H1 (cell line): ENCODE measurements around the gene SLC1A7. TPM values are rescaled to one million over a fixed set of nuclear protein-coding genes. Genes with fewer than 3 reads are reported as not detected.

ENCODE experiments used
- CTCF ChIA-PET: fragments of 300-600 bp; sonication (Branson Sonifier 250); formaldehyde crosslinking; loops from one replicate; lab custom pipeline; 2021; ENCODE audit not compliant: partially characterized antibody; lab: Charles Lee
- POLR2A ChIA-PET: fragments of 300-600 bp; sonication (Branson Sonifier 250); formaldehyde crosslinking; loops from one replicate; lab custom pipeline; 2021; ENCODE audit warnings: inconsistent platforms; ENCODE audit not compliant: partially characterized antibody; lab: Charles Lee
- DNase-seq, 2 experiments: peaks; one replicate each; pipeline versions ENCODE4 v3.0.0 to v3.0.0-alpha.2; 2010 to 2022; ENCODE audit warnings: low spot score in 2 of 2, low read depth in 1 of 2, mixed read lengths in 1 of 2
- FAIRE-seq: peaks from 2 replicates; lab custom pipeline; 2011; peaks lifted over from hg19 to GRCh38; lab: Jason Lieb, UNC
- H2AFZ ChIP-seq: 2 replicates; pipeline ENCODE4 v1.8.1; 2012; ENCODE audit warnings: low read length, inconsistent platforms
- H2AK5ac ChIP-seq: 2 replicates; pipeline ENCODE4 v1.6.1; 2013; ENCODE audit warnings: low read depth, low read length
- H2BK120ac ChIP-seq: replicated peaks from 2 replicates; pipeline ENCODE3; 2013; ENCODE audit warnings: low read depth, low read length, inconsistent platforms
- H2BK12ac ChIP-seq: 2 replicates; pipeline ENCODE4 v1.6.1; 2013; ENCODE audit warnings: low read depth, low read length
- H2BK15ac ChIP-seq: 2 replicates; pipeline ENCODE4 v1.6.1; 2013; ENCODE audit warnings: low read length
- H2BK20ac ChIP-seq: 2 replicates; pipeline ENCODE4 v1.6.1; 2013; ENCODE audit warnings: low read length
- H2BK5ac ChIP-seq: 2 replicates; pipeline ENCODE4 v1.6.1; 2013; ENCODE audit warnings: low read depth, low read length
- H3K14ac ChIP-seq: 2 replicates; pipeline ENCODE4 v1.6.1; 2013; ENCODE audit warnings: inconsistent platforms; ENCODE audit not compliant: insufficient read length
- H3K18ac ChIP-seq: 2 replicates; pipeline ENCODE4 v1.6.1; 2013; ENCODE audit warnings: low read length; ENCODE audit errors: extremely low read depth
- H3K23ac ChIP-seq: 2 replicates; pipeline ENCODE4 v1.6.1; 2013; ENCODE audit warnings: inconsistent platforms; ENCODE audit not compliant: insufficient read length
- H3K23me2 ChIP-seq: 2 replicates; pipeline ENCODE4 v1.6.1; 2013; ENCODE audit warnings: low read depth, low read length
- H3K27ac ChIP-seq: 2 replicates; pipeline ENCODE4 v1.6.1; 2011; ENCODE audit warnings: low read depth, low read length, inconsistent platforms
- H3K27me3 ChIP-seq, 4 experiments: replicated peaks in 1 of 4; 1 replicate in 1 of 4; 2 replicates in 3 of 4; pipeline versions ENCODE4 v1.6.1 to v1.8.1; 2011 to 2013; ENCODE audit warnings: low read length in 3 of 4, mild to moderate bottlenecking in 3 of 4, inconsistent platforms in 2 of 4, mixed read lengths in 2 of 4, moderate library complexity in 1 of 4; ENCODE audit not compliant: control insufficient read depth in 3 of 4, insufficient read depth in 3 of 4; ENCODE audit errors: extremely low read depth in 1 of 4
- H3K36me3 ChIP-seq, 4 experiments: 2 replicates each; pipeline versions ENCODE4 v1.6.1 to v1.8.1; 2011 to 2013; ENCODE audit warnings: mild to moderate bottlenecking in 4 of 4, low read length in 3 of 4, moderate library complexity in 2 of 4, control low read depth in 1 of 4, inconsistent platforms in 1 of 4; ENCODE audit not compliant: insufficient read depth in 4 of 4, control insufficient read depth in 2 of 4
- H3K4ac ChIP-seq: replicated peaks from 2 replicates; pipeline ENCODE3; 2013; ENCODE audit warnings: low read length, low read depth, mixed read lengths, inconsistent platforms; ENCODE audit not compliant: insufficient read length
- H3K4me1 ChIP-seq, 4 experiments: replicated peaks in 1 of 4; 1 replicate in 1 of 4; 2 replicates in 3 of 4; pipeline versions ENCODE4 v1.6.1 to v1.8.1; 2011 to 2013; ENCODE audit warnings: low read length in 3 of 4, inconsistent platforms in 2 of 4, mixed read lengths in 1 of 4; ENCODE audit not compliant: insufficient read depth in 4 of 4, control insufficient read depth in 3 of 4
- H3K4me2 ChIP-seq, 2 experiments: 2 replicates each; pipeline versions ENCODE4 v1.6.1 to v1.8.1; 2011 to 2013; ENCODE audit warnings: low read depth in 2 of 2, low read length in 2 of 2, control low read depth in 1 of 2, inconsistent platforms in 1 of 2, mild to moderate bottlenecking in 1 of 2; ENCODE audit not compliant: insufficient read depth in 1 of 2
- H3K4me3 ChIP-seq, 4 experiments: fragments of 200-600, 300-600 bp in 1 of 4; sonication (generic), shearing (Covaris generic), sonication (Bioruptor Twin) in 1 of 4; 2 replicates each; pipeline versions ENCODE4 v1.5.1 to v1.8.1; 2011 to 2016; ENCODE audit warnings: low read length in 4 of 4, low read depth in 3 of 4, control low read depth in 2 of 4, inconsistent platforms in 2 of 4, mild to moderate bottlenecking in 2 of 4, mixed read lengths in 1 of 4, moderate library complexity in 1 of 4; ENCODE audit not compliant: insufficient read depth in 2 of 4; ENCODE audit errors: extremely low read depth in 1 of 4
- H3K56ac ChIP-seq: replicated peaks from 2 replicates; pipeline ENCODE3; 2013; ENCODE audit warnings: low read depth, mild to moderate bottlenecking, mixed read lengths, low read length, inconsistent platforms; ENCODE audit not compliant: insufficient read length
- H3K79me1 ChIP-seq: 2 replicates; pipeline ENCODE4 v1.6.1; 2013; ENCODE audit warnings: low read depth, low read length, control low read depth
- H3K79me2 ChIP-seq, 2 experiments: 2 replicates each; pipeline versions ENCODE4 v1.6.1 to v1.8.1; 2012 to 2013; ENCODE audit warnings: low read length in 2 of 2, mild to moderate bottlenecking in 2 of 2, inconsistent platforms in 1 of 2; ENCODE audit not compliant: insufficient read depth in 2 of 2, control insufficient read depth in 1 of 2
- H3K9ac ChIP-seq, 4 experiments: replicated peaks in 1 of 4; 1 replicate in 1 of 4; 2 replicates in 3 of 4; pipeline versions ENCODE4 v1.6.1 to v1.8.1; 2011 to 2013; ENCODE audit warnings: low read depth in 3 of 4, low read length in 3 of 4, control low read depth in 2 of 4, mild to moderate bottlenecking in 2 of 4, moderate library complexity in 2 of 4, inconsistent platforms in 1 of 4; ENCODE audit errors: extremely low read depth in 1 of 4
- H3K9me3 ChIP-seq, 2 experiments: 2 replicates each; pipeline versions ENCODE4 v1.6.1 to v1.8.1; 2012 to 2013; ENCODE audit warnings: mild to moderate bottlenecking in 2 of 2, moderate library complexity in 2 of 2, control low read depth in 1 of 2, inconsistent platforms in 1 of 2, low read depth in 1 of 2, low read length in 1 of 2, mixed read lengths in 1 of 2; ENCODE audit not compliant: insufficient read depth in 2 of 2
- H4K20me1 ChIP-seq, 2 experiments: replicated peaks in 1 of 2; 2 replicates each; pipeline versions ENCODE3 to v1.8.1; 2011 to 2013; ENCODE audit warnings: inconsistent platforms in 2 of 2, low read length in 2 of 2, mild to moderate bottlenecking in 1 of 2; ENCODE audit not compliant: insufficient read depth in 2 of 2, control insufficient read depth in 1 of 2
- H4K5ac ChIP-seq: 2 replicates; pipeline ENCODE4 v1.6.1; 2013; ENCODE audit warnings: low read length, low read depth, mixed read lengths, inconsistent platforms; ENCODE audit not compliant: insufficient read length
- H4K8ac ChIP-seq: 2 replicates; pipeline ENCODE4 v1.8.0; 2013; ENCODE audit warnings: mild to moderate bottlenecking, moderate library complexity, low read length, inconsistent platforms; ENCODE audit not compliant: insufficient read depth; ENCODE audit errors: extremely low read depth
- H4K91ac ChIP-seq: replicated peaks from 2 replicates; pipeline ENCODE3; 2013; ENCODE audit warnings: low read length, mixed read lengths, inconsistent platforms; ENCODE audit not compliant: insufficient read length
- CHD1 ChIP-seq: IDR thresholded peaks from 2 replicates; pipeline ENCODE4 v1.6.1; 2012; ENCODE audit warnings: low read depth, low read length, improper control_type of control experiment
- CREB1 ChIP-seq: IDR thresholded peaks from 2 replicates; pipeline ENCODE4 v1.6.1; 2012; ENCODE audit warnings: inconsistent platforms
- CTBP2 ChIP-seq: IDR thresholded peaks from 2 replicates; pipeline ENCODE4 v1.7.0; 2011; ENCODE audit warnings: borderline replicate concordance, mild to moderate bottlenecking, moderate library complexity, mixed read lengths, low read length; ENCODE audit not compliant: insufficient read depth, insufficient read length
- KDM1A ChIP-seq: fragments of 200-600, 300-600 bp; sonication (generic); IDR thresholded peaks from 2 replicates; pipeline ENCODE4 v1.7.1; 2016; ENCODE audit warnings: mild to moderate bottlenecking, low read length, borderline replicate concordance
- KDM4A ChIP-seq: IDR thresholded peaks from one replicate; pipeline ENCODE4 v1.7.1; 2012; ENCODE audit warnings: low read depth, mild to moderate bottlenecking, moderate library complexity, low read length, inconsistent platforms; ENCODE audit not compliant: severe bottlenecking
- PHF8 ChIP-seq: fragments of 200-600 bp; sonication (generic); conservative IDR thresholded peaks from 2 replicates; pipeline ENCODE4 v1.7.1; 2012; ENCODE audit warnings: low read depth, mild to moderate bottlenecking, inconsistent platforms, low read length, moderate library complexity
- SAP30 ChIP-seq: fragments of 300-600 bp; sonication (generic); IDR thresholded peaks from 2 replicates; pipeline ENCODE4 v1.7.1; 2012; ENCODE audit warnings: low read length, moderate library complexity, mild to moderate bottlenecking, inconsistent platforms; ENCODE audit not compliant: insufficient read depth, insufficient replicate concordance
- SIRT6 ChIP-seq: IDR thresholded peaks from one replicate; pipeline ENCODE4 v1.7.1; 2012; ENCODE audit warnings: low read length, inconsistent platforms
- SIX5 ChIP-seq: IDR thresholded peaks from 2 replicates; pipeline ENCODE4 v1.6.1; 2011; ENCODE audit warnings: mild to moderate bottlenecking, low read depth, low read length
- SP2 ChIP-seq: IDR thresholded peaks from 2 replicates; pipeline ENCODE4 v1.6.1; 2012; ENCODE audit warnings: mild to moderate bottlenecking, low read length, inconsistent platforms
- TAF7 ChIP-seq: optimal IDR thresholded peaks from 2 replicates; pipeline ENCODE3; 2011; ENCODE audit warnings: low read depth, mild to moderate bottlenecking, inconsistent platforms, low read length, moderate library complexity, borderline replicate concordance
- YY1 ChIP-seq: IDR thresholded peaks from 2 replicates; pipeline ENCODE4 v1.6.1; 2011; ENCODE audit warnings: low read depth, mild to moderate bottlenecking, low read length
- WGBS, 2 experiments: shearing (Covaris generic) in 1 of 2; methylation state at CpG; one replicate each; pipeline versions ENCODE4 v1.1.6 to v1.1.7; 2013 to 2015; ENCODE audit warnings: low lambda C conversion rate in 2 of 2, mixed read lengths in 2 of 2, inconsistent platforms in 1 of 2, low coverage in 1 of 2, missing lambda C conversion rate in 1 of 2; ENCODE audit not compliant: insufficient replicate concordance in 2 of 2, insufficient coverage in 1 of 2, insufficient read length in 1 of 2; ENCODE audit errors: extremely low coverage in 1 of 2, missing lambda C conversion rate in 1 of 2; 5-methylcytosine and 5-hydroxymethylcytosine counted together
- polyA plus RNA-seq, 7 experiments: library from polyadenylated mRNA; depleted of rRNA in 3 of 7; stranded (reverse) in 5 of 7; unstranded in 2 of 7; fragments of >200 nt in 5 of 7; fragments of 200-250 nt in 2 of 7; gene quantifications; 1 replicate in 5 of 7; 2 replicates in 1 of 7; 4 replicates in 1 of 7; pipeline versions ENCODE4 v1.2.1 to v1.2.3, GENCODE V29; 2011 to 2013; ENCODE audit warnings: missing spikeins in 2 of 7, mixed read lengths in 2 of 7
- total RNA-seq: library from RNA; stranded (reverse); fragmentation: NEBNext Ultra II Directional; extraction: Animal tissue kit (Norgen Biotek cat#: 25700); gene quantifications from 2 replicates; pipeline ENCODE4 v1.2.1, GENCODE V29; 2021

Gene SLC1A7
- total and polyA plus RNA-seq, 2 of the 8 experiments (the other 6 are each of a cell fraction or from before 2014, with no cell fraction given): not detected

DNA sequence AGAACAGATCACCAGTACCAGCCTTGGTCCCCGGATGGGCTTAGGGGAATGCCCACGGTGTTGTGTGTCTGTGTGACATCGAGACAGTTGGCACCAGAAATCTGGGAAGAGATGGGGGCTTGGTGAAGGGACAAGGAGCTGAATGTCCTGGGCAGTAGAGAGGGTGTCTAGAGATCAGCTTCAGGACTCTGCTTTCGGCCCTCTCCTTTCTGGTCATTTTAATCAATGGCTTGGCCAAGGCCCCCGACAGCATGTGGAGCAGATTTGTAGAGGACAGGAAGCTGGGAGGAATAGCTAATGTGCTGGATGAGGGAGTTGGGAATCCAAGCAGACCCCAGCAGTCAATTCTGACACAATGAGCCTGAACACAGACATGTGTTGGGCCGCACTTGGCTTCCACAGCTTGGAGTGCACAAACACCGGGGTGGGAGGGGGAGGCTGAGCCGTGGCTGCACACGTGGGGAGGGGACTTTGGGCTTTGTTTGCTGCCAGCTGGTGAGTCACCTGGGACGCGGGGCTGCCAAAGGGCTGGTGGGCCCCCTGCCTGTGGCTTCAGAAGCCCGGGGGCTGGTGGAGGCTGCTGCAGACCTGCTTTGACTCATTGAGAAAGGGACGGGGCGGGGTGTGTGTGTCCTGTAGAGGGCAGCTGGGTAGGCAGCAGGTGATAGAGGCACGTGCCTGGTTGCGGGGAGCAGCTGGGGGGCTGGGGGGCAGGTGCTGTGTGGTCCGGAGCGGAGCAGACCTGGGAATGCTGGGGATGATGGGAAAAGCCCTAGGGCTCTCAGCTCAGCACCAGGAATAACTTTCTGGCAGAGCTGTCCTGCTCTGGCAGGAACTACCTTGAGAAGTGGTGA, 20.9 kb downstream of the SLC1A7 start:
- peak overlapping the region; percentile 10; the same call in 1 of the 2 replicates for H3K18ac ChIP-seq
- no peak overlapping the region for H2AFZ ChIP-seq
- no peak overlapping the region for H2BK20ac ChIP-seq
- no peak overlapping the region for H4K8ac ChIP-seq
- no peak overlapping the region for H3K56ac ChIP-seq
- no peak overlapping the region for H4K5ac ChIP-seq
- POLR2A ChIA-PET: interaction anchor here (0.5 to 1.3 kb wide), 3 partner anchors 9 to 120 kb away, joined by 3 to 4 read pairs (median 4); no protein-coding TSS in a partner anchor
- H3K9me3 ChIP-seq: no peaks in the 10 kb centered on the region
- no peaks in the 10 kb centered on the region for H3K79me1 ChIP-seq
- H4K91ac ChIP-seq: peak overlapping the region; percentile 30
- 70% methylated on average over 10 of the region's 18 CpGs; no CpG with 5 or more reads in 1 of the 2 experiments for WGBS, 2 experiments
- no peak overlapping the region for H3K27ac ChIP-seq
- peak overlapping the region; percentile 95; the same call in 1 of the 2 replicates for H2BK15ac ChIP-seq
- no peak overlapping the region for H2AK5ac ChIP-seq
- no peaks in the 10 kb centered on the region for H4K20me1 ChIP-seq
- no peak overlapping the region for H3K4me3 ChIP-seq
- H3K9ac ChIP-seq: no peak overlapping the region
- 0 out of 2 replicates have a peak, but pooled peaks cover 3% of the 10 kb centered on the region for H3K23me2 ChIP-seq
- no peaks in the 10 kb centered on the region for H3K79me2 ChIP-seq
- no peak overlapping the region for H3K14ac ChIP-seq
- peak overlapping the region; percentile 20; the same call in 1 of the 2 replicates for H2BK5ac ChIP-seq
- FAIRE-seq: no peak
- no peaks in the 10 kb centered on the region; a peak in 2 of 7 replicates for H3K27me3 ChIP-seq
- H2BK120ac ChIP-seq: no peak overlapping the region
- no peak overlapping the region for H3K4me2 ChIP-seq
- no peak overlapping the region for H3K23ac ChIP-seq
- CTCF ChIA-PET: interaction anchor here (0.7 to 2.5 kb wide), 11 partner anchors 9 to 60 kb away, joined by 3 to 13 read pairs (median 3); no protein-coding TSS in a partner anchor
- peak overlapping the region; percentile 86; the same call in 1 of the 2 replicates for H2BK12ac ChIP-seq
- H3K4me1 ChIP-seq: peaks cover 0 to 26% (median 8%) of the 10 kb centered on the region in 4 experiments; a peak in 6 of 7 replicates
- no peak overlapping the region for H3K4ac ChIP-seq
- no peak for DNase-seq
- H3K36me3 ChIP-seq: no peaks in the 10 kb centered on the region
- TF ChIP-seq CTBP2 (no peak), CHD1 (no peak), YY1 (no peak), KDM4A (no peak), KDM1A (no peak), SIX5 (no peak), SP2 (no peak), CREB1 (no peak), PHF8 (no peak), TAF7 (no peak), SIRT6 (no peak), SAP30 (no peak)
